Measurements from ENCODE around the gene CTBP2.
"Not testable (repeated sequence)": the region's sequence is repeated elsewhere in the genome, so short reads cannot be mapped to it uniquely, and the experiment has no call there.

Gene CTBP2

GRCh38 chr10:125158275-125158600 lies 2.1 kb downstream of the CTBP2 start:
- DNase-seq: no peak

GRCh38 chr10:125157505-125157904 lies 2.9 kb downstream of the CTBP2 start:
- DNase-seq: no peak

- no peak for DNase-seq
Observed at GRCh38 chr10:125156739-125157480, 3.5 kb downstream of the CTBP2 start.

- no peak for DNase-seq
Observed at GRCh38 chr10:125156196-125156595, 4.2 kb downstream of the CTBP2 start.

- DNase-seq: no peak
Observed at GRCh38 chr10:125155101-125155500, 5.3 kb downstream of the CTBP2 start.

- DNase-seq: no peak
Observed at GRCh38 chr10:125154529-125154928, 5.8 kb downstream of the CTBP2 start.

GRCh38 chr10:125153703-125154490 lies 6.5 kb downstream of the CTBP2 start:
- DNase-seq: no peak

- no peak for DNase-seq
Observed at GRCh38 chr10:125152450-125153368, 7.7 kb downstream of the CTBP2 start.

GRCh38 chr10:125151553-125152449 lies 8.6 kb downstream of the CTBP2 start:
- DNase-seq: no peak

GRCh38 chr10:125151170-125151552 lies 9.2 kb downstream of the CTBP2 start:
- no peak for DNase-seq

- DNase-seq: not testable (repeated sequence)
Observed at GRCh38 chr10:125150376-125151083, 9.8 kb downstream of the CTBP2 start.

GRCh38 chr10:125149680-125150047 lies 10.7 kb downstream of the CTBP2 start:
- DNase-seq: no peak

- DNase-seq: no peak
Observed at GRCh38 chr10:125149036-125149679, 11.2 kb downstream of the CTBP2 start.

- DNase-seq: no peak
Observed at GRCh38 chr10:125148528-125148927, 11.8 kb downstream of the CTBP2 start.

- DNase-seq: no peak
Observed at GRCh38 chr10:125147971-125148439, 12.4 kb downstream of the CTBP2 start.

GRCh38 chr10:125146791-125147579 lies 13.4 kb downstream of the CTBP2 start:
- DNase-seq: no peak

- no peak for DNase-seq
Observed at GRCh38 chr10:125145636-125146035, 14.7 kb downstream of the CTBP2 start.

- DNase-seq: no peak
Observed at GRCh38 chr10:125144693-125145623, 15.4 kb downstream of the CTBP2 start.

GRCh38 chr10:125144206-125144605 lies 16.2 kb downstream of the CTBP2 start:
- no peak for DNase-seq

Measured in GOT3 (cell line).